VCaP (cell line): ENCODE measurements around the gene YJU2.

Experiments
- H3K27ac ChIP-seq: fragments of 450-650 bp; 2 replicates; pipeline ENCODE4 v1.5.1; 2017
- CTCF ChIP-seq: fragments of 450-650 bp; conservative IDR thresholded peaks from 2 replicates; pipeline ENCODE4 v1.5.1; 2017; ENCODE audit warnings: mild to moderate bottlenecking, moderate library complexity

YJU2 gene

DNA sequence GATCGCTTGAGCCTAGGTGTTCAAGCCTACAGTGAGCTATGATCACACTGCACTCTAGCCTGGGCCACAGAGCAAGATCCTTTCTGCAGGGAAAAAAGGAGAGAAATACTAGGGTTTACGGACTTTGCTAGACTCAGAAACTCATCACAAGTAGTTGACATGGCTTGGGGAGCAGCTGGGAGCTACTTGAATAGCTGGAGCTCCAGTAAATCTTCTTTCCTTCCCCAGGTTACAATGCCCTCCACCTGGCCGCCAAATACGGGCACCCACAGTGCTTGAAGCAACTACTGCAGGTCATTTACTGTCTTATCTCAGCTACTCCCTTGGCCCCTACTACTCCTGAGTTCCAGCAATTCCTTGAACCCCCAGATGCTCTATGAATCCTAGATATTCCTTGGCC is 45.1 kb upstream of the YJU2 start:
- no peak for TF ChIP-seq CTCF
- no peak overlapping the region for H3K27ac ChIP-seq

DNA sequence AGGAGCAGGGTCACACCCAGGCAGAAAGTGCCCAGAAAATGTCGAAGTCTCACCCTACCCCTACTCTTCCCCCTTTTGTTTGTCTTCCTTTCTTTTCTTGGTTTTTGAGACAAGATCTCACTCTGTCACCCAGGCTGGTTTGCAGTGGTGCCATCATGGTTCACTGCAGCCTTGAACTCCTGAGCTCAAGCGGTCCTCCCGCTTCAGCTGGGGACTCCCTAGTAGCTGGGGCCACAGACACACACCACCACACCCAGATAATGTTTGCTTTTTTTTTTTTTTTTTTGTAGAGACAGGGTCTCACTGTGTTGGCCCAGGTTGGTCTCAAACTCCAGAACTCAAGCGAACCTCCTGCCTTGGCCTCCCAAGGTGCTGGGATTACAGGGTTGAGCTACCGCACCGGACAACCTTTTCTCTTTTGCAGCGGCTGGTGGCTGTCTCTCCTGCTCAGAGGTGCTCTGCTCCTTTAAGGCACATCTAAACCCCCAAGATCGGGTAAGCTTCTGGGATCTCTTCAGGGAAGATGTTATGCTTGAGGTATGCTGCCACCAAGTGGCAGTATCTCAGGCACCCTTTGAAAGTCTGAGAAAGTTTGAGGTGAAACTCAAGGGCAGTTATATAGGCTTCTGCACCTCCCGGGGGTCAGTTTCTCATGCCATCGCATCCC is 39.9 kb upstream of the YJU2 start:
- no peak for TF ChIP-seq CTCF

DNA sequence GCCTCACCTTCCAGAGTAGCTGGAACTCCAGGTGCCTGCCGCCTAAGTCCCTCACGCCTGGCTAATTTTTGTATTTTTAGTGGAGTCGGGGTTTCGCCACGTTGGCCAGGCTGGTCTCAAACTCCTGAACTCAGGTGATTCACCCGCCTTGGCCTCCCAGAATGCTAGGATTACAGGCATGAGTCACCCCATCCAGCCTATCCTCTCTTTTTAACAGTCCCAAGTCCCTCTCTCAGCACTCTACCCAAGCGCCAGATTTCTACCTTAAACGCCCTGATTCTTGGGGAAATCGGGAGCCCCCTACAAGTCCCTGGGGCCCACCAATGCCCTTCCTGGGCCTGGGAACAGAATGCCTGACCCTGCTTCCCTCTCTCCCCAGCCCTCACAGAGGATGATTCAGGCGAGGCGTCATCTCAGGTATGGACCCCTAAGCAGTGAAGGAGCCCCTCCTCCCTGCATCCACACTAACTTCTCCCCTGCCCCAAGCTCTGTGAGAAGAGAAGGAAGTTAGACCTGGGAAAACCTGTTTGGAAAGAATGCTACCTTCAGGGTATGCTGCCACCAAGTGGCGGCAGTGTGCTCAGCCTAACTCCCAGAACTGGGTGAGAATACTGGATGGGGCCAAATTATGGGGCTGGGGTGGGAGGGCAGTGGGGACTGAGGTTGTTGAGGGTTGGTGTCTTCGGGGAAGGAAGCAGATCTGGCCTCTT is 38.3 kb upstream of the YJU2 start:
- no peak overlapping the region for H3K27ac ChIP-seq
- peak; percentile 24 for TF ChIP-seq CTCF

More for the DNA sequence above, 39.9 kb upstream of the YJU2 start:
- H3K27ac ChIP-seq = no peak overlapping the region

- TF ChIP-seq CTCF = no peak
- H3K27ac ChIP-seq = no peak overlapping the region
Observed at GRCh38 chr19:4210166-4210731, 36.6 kb upstream of the YJU2 start.

- no peak overlapping the region for H3K27ac ChIP-seq
- no peak for TF ChIP-seq CTCF
Observed at GRCh38 chr19:4213116-4213515, 33.8 kb upstream of the YJU2 start.

DNA sequence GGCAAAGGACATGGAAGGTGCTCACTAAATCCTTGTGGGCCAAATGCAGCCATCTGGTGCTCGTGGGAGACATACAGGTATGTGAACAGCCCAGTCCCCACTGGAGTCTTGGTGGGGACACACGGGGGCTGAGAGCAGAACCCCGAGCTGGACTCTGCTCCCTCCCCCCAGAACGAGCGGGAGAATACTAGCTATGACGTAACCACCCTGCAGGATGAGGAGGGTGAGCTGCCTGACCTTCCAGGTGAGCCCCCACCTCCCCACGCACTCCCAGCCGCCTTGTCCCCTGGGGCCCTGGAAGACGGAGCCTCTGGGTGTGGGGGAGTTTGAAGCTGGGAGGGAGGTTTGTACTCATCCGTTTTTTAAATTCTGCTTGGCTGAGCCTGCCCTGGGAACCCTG is 31.1 kb upstream of the YJU2 start:
- no peak for TF ChIP-seq CTCF

GRCh38 chr19:4216846-4217245 is 30.0 kb upstream of the YJU2 start:
- TF ChIP-seq CTCF = no peak
- H3K27ac ChIP-seq = no peak overlapping the region

More for the DNA sequence above, 31.1 kb upstream of the YJU2 start:
- H3K27ac ChIP-seq = no peak overlapping the region
